NCI-H82 treated with DMSO at 0.1 percent for 48 hours (cell line): ENCODE results near the gene LYST.
"Not testable (repeated sequence)": the region's sequence is repeated elsewhere in the genome, so short reads cannot be mapped to it uniquely, and the experiment has no call there.

Source experiments
- DNase-seq: peaks from one replicate; lab custom pipeline; 2025; ENCODE audit not compliant: unreplicated experiment; lab: John Stamatoyannopoulos, UW

Gene LYST

GRCh38 chr1:235639226-235640205 is 227.2 kb downstream of the LYST start:
- DNase-seq = no peak

GRCh38 chr1:235638612-235639011 is 228.1 kb downstream of the LYST start:
- not testable (repeated sequence) for DNase-seq

- no peak for DNase-seq
Observed at GRCh38 chr1:235637756-235638534, 228.8 kb downstream of the LYST start.

GRCh38 chr1:235635938-235636662 is 230.6 kb downstream of the LYST start:
- no peak for DNase-seq

- DNase-seq = no peak
Observed at GRCh38 chr1:235632506-235633401, 234.0 kb downstream of the LYST start.

- no peak for DNase-seq
Observed at GRCh38 chr1:235631816-235632215, 234.9 kb downstream of the LYST start.

GRCh38 chr1:235628316-235629005 is 238.2 kb downstream of the LYST start:
- DNase-seq = no peak

GRCh38 chr1:235625831-235626230 is 240.9 kb downstream of the LYST start:
- no peak for DNase-seq

GRCh38 chr1:235625340-235625739 is 241.4 kb downstream of the LYST start:
- no peak for DNase-seq

- no peak for DNase-seq
Observed at GRCh38 chr1:235624721-235625333, 241.9 kb downstream of the LYST start.

GRCh38 chr1:235622936-235623779 is 243.5 kb downstream of the LYST start:
- DNase-seq = no peak

- not testable (repeated sequence) for DNase-seq
Observed at GRCh38 chr1:235619149-235619548, 247.6 kb downstream of the LYST start.

GRCh38 chr1:235617808-235618207 is 248.9 kb downstream of the LYST start:
- no peak for DNase-seq

GRCh38 chr1:235617140-235617539 is 249.6 kb downstream of the LYST start:
- no peak for DNase-seq

GRCh38 chr1:235614442-235614954 is 252.2 kb downstream of the LYST start:
- DNase-seq = no peak

- no peak for DNase-seq
Observed at GRCh38 chr1:235613602-235614001, 253.1 kb downstream of the LYST start.

GRCh38 chr1:235612761-235613160 is 253.9 kb downstream of the LYST start:
- no peak for DNase-seq
